Lung (tissue), 12 donors: ENCODE measurements around the gene PDGFC. TPM values are rescaled to one million over a fixed set of nuclear protein-coding genes. Genes with fewer than 3 reads are reported as not detected.

ENCODE experiments used
- ATAC-seq: fragments of 200-7000 bp; cut with Tn5 transposase; one replicate; pipeline ENCODE4 v1.9.1; 2020; ENCODE audit warnings: moderate number of reproducible peaks; ENCODE audit not compliant: insufficient read depth, low FRiP score
- DNase-seq, 3 donors: peaks; one replicate each; pipeline ENCODE4 v3.0.0-alpha.2; 2013 to 2017
- H3K27ac ChIP-seq, 2 donors: one replicate each; pipeline ENCODE4 v1.5.1; 2013; ENCODE audit warnings: mild to moderate bottlenecking in 2 of 2, moderate library complexity in 2 of 2, control low read depth in 1 of 2, inconsistent platforms in 1 of 2, low read depth in 1 of 2, low read length in 1 of 2
- H3K27me3 ChIP-seq, 3 donors: one replicate each; pipeline ENCODE4 v1.5.1; 2013; ENCODE audit warnings: low read length in 2 of 3; ENCODE audit not compliant: control insufficient read depth in 3 of 3, insufficient read depth in 3 of 3
- H3K36me3 ChIP-seq, 4 donors: one replicate each; pipeline ENCODE4 v1.5.1; 2013; ENCODE audit warnings: low read length in 4 of 4, mild to moderate bottlenecking in 1 of 4, moderate library complexity in 1 of 4; ENCODE audit not compliant: control insufficient read depth in 4 of 4, insufficient read depth in 4 of 4
- H3K4me1 ChIP-seq, 5 donors: one replicate each; pipeline ENCODE4 v1.5.1; 2013; ENCODE audit warnings: low read length in 5 of 5, mild to moderate bottlenecking in 2 of 5, moderate library complexity in 1 of 5; ENCODE audit not compliant: control insufficient read depth in 5 of 5, insufficient read depth in 5 of 5
- H3K4me3 ChIP-seq: one replicate; pipeline ENCODE4 v1.5.1; 2013; ENCODE audit warnings: mild to moderate bottlenecking, control low read depth, moderate library complexity
- H3K9ac ChIP-seq, 2 donors: one replicate each; pipeline ENCODE4 v1.5.1; 2013; ENCODE audit warnings: low read length in 2 of 2, control low read depth in 1 of 2; ENCODE audit not compliant: insufficient read depth in 1 of 2
- H3K9me3 ChIP-seq, 4 donors: one replicate each; pipeline ENCODE4 v1.5.1; 2013; ENCODE audit warnings: low read length in 3 of 4, mild to moderate bottlenecking in 1 of 4, moderate library complexity in 1 of 4; ENCODE audit not compliant: control insufficient read depth in 4 of 4, insufficient read depth in 3 of 4
- WGBS, 2 donors: extraction: QIAGEN DNeasy Blood & Tissue Kit; methylation state at CpG; one replicate each; pipeline ENCODE4 v1.1.7; 2013; 5-methylcytosine and 5-hydroxymethylcytosine counted together
- polyA plus RNA-seq, 2 donors: library from polyadenylated mRNA; stranded (reverse); fragments of 200-250 nt; gene quantifications; one replicate each; pipeline ENCODE4 v1.2.1, GENCODE V29; 2013
- total RNA-seq, 2 donors: library from RNA; depleted of rRNA in 1 of 2; stranded (reverse); fragments of >200 nt in 1 of 2; gene quantifications; one replicate each; pipeline ENCODE4 v1.2.1, GENCODE V29; 2014 to 2021
- TF ChIP-seq, protein P1 (sequence below): IDR thresholded peaks from 2 replicates; pipeline ENCODE4 v1.5.1; 2012; ENCODE audit warnings: mild to moderate bottlenecking; ENCODE audit errors: control extremely low read depth, extremely low read depth
- donor health status: control.
- donor health status: control.
- donor health status: Bipolar disorder and iron deficiency.
- donor health status: healthy.
- donor health status: DM: yes; HTN: yes; CAD: no.

Gene PDGFC
- total and polyA plus RNA-seq, 4 donors: 4.5 to 56.0 (median 11.7) TPM

GRCh38 chr4:156865451-156865850 is 106.1 kb downstream of the PDGFC start:
- H3K27ac ChIP-seq: no peak overlapping the region
- peaks cover 0 to 3% (median 0%) of the 10 kb centered on the region in 4 donors for H3K36me3 ChIP-seq
- H3K27me3 ChIP-seq: no peaks in the 10 kb centered on the region
- TF ChIP-seq, protein P1, sequence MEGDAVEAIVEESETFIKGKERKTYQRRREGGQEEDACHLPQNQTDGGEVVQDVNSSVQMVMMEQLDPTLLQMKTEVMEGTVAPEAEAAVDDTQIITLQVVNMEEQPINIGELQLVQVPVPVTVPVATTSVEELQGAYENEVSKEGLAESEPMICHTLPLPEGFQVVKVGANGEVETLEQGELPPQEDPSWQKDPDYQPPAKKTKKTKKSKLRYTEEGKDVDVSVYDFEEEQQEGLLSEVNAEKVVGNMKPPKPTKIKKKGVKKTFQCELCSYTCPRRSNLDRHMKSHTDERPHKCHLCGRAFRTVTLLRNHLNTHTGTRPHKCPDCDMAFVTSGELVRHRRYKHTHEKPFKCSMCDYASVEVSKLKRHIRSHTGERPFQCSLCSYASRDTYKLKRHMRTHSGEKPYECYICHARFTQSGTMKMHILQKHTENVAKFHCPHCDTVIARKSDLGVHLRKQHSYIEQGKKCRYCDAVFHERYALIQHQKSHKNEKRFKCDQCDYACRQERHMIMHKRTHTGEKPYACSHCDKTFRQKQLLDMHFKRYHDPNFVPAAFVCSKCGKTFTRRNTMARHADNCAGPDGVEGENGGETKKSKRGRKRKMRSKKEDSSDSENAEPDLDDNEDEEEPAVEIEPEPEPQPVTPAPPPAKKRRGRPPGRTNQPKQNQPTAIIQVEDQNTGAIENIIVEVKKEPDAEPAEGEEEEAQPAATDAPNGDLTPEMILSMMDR: no peak
- no peak for ATAC-seq
- WGBS, 2 donors: 38 to 63% methylated on average over 2 of the region's 2 CpGs
- H3K4me3 ChIP-seq: no peak overlapping the region
- DNase-seq: no peak
- no peaks in the 10 kb centered on the region for H3K9me3 ChIP-seq
- H3K9ac ChIP-seq: no peak overlapping the region
- peaks cover 0 to under 1% (median 0%) of the 10 kb centered on the region in 5 donors for H3K4me1 ChIP-seq

- Histone ChIP-seq H3K27ac (no peak overlapping the region), H3K36me3 (no peaks in the 10 kb centered on the region), H3K9ac (no peak overlapping the region), H3K27me3 (no peaks in the 10 kb centered on the region), H3K4me3 (no peak overlapping the region), H3K9me3 (no peaks in the 10 kb centered on the region), H3K4me1 (peaks cover 0 to 7% (median 0%) of the 10 kb centered on the region in 5 donors)
- TF ChIP-seq, protein P1: no peak
- ATAC-seq (no peak), DNase-seq (no peak)
- WGBS, 2 donors: 94 to 95% methylated on average over 3 of the region's 3 CpGs
Observed at GRCh38 chr4:156858071-156858470, 113.5 kb downstream of the PDGFC start.

GRCh38 chr4:156838761-156839160 is 132.8 kb downstream of the PDGFC start:
- H3K9ac ChIP-seq: no peak overlapping the region
- no peaks in the 10 kb centered on the region for H3K36me3 ChIP-seq
- H3K27ac ChIP-seq: no peak overlapping the region
- ATAC-seq (no peak), DNase-seq (no peak)
- no peaks in the 10 kb centered on the region for H3K27me3 ChIP-seq
- H3K4me1 ChIP-seq: peaks cover 0 to 2% (median 0%) of the 10 kb centered on the region in 5 donors
- TF ChIP-seq, protein P1: no peak
- WGBS, 2 donors: 94 to 97% methylated on average over 5 of the region's 5 CpGs
- H3K4me3 ChIP-seq: no peak overlapping the region
- H3K9me3 ChIP-seq: peaks cover 0 to 26% (median 9%) of the 10 kb centered on the region in 4 donors
